ENCODE data around the gene APRT.
A peak's percentile ranks its signal among the peaks of the same experiment; 100 is the strongest.
"Not testable (repeated sequence)": the region's sequence is repeated elsewhere in the genome, so short reads cannot be mapped to it uniquely, and the experiment has no call there.

APRT gene

GRCh38 chr16:88806491-88807111 is 5.1 kb downstream of the APRT start:
- DNase-seq, result no peak

- no peak for DNase-seq
Measured at GRCh38 chr16:88805887-88806393, 5.8 kb downstream of the APRT start.

- DNase-seq, result no peak
Measured at GRCh38 chr16:88805340-88805715, 6.4 kb downstream of the APRT start.

GRCh38 chr16:88804552-88805339 is 7.0 kb downstream of the APRT start:
- no peak for DNase-seq

GRCh38 chr16:88804173-88804551 is 7.6 kb downstream of the APRT start:
- DNase-seq, result no peak

- peak; percentile 90 for DNase-seq
Measured at GRCh38 chr16:88803264-88803987, 8.3 kb downstream of the APRT start, which contains the start of gene CDT1. CDT1 (plus strand) TSS chr16:88803789; CDS start chr16:88803832, 43 bp downstream.

- DNase-seq, result no peak
Measured at GRCh38 chr16:88800277-88800592, 11.5 kb downstream of the APRT start.

- DNase-seq, result peak; percentile 99
Measured at GRCh38 chr16:88799569-88800276, 12.0 kb downstream of the APRT start.

- DNase-seq, result peak; percentile 83
Measured at GRCh38 chr16:88798772-88799455, 12.8 kb downstream of the APRT start.

GRCh38 chr16:88798073-88798472 is 13.7 kb downstream of the APRT start:
- DNase-seq, result no peak

GRCh38 chr16:88796278-88796677 is 15.4 kb downstream of the APRT start:
- DNase-seq, result no peak

- DNase-seq, result peak; percentile 92
Measured at GRCh38 chr16:88793251-88793954, 18.3 kb downstream of the APRT start.

GRCh38 chr16:88792668-88793250 is 19.0 kb downstream of the APRT start:
- DNase-seq, result no peak

- DNase-seq, result peak; percentile 81
Measured at GRCh38 chr16:88792078-88792550, 19.6 kb downstream of the APRT start.

- peak; percentile 95 for DNase-seq
Measured at GRCh38 chr16:88790312-88791211, 21.2 kb downstream of the APRT start.

- peak; percentile 85 for DNase-seq
Measured at GRCh38 chr16:88789594-88789993, 22.1 kb downstream of the APRT start.

GRCh38 chr16:88788749-88789148 is 23.0 kb downstream of the APRT start:
- not testable (repeated sequence) for DNase-seq

- no peak for DNase-seq
Measured at GRCh38 chr16:88787579-88788314, 24.0 kb downstream of the APRT start.
